HL-60/S4 (cell line): ENCODE measurements around the gene IGSF21.
"Not testable (repeated sequence)": the region's sequence is repeated elsewhere in the genome, so short reads cannot be mapped to it uniquely, and the experiment has no call there.

Experiments used
- in situ Hi-C: fragments of 300-500 bp; cut with MboI; formaldehyde crosslinking; loops from 2 replicates; pipeline ENCODE4 v1.14.3; 2022; ENCODE audit warnings: low sequenced_read_pairs

IGSF21 gene

GRCh38 chr1:18414321-18414720 is 306.7 kb downstream of the IGSF21 start:
- in situ Hi-C loops = no loop called here

GRCh38 chr1:18414872-18415447 is 307.4 kb downstream of the IGSF21 start:
- in situ Hi-C loops = no loop called here

GRCh38 chr1:18415448-18416027 is 307.9 kb downstream of the IGSF21 start:
- in situ Hi-C loops = no loop called here

GRCh38 chr1:18416126-18416525 is 308.5 kb downstream of the IGSF21 start:
- in situ Hi-C loops = not testable (repeated sequence)

- in situ Hi-C loops = no loop called here
Measured at GRCh38 chr1:18417316-18418269, 310.0 kb downstream of the IGSF21 start.

GRCh38 chr1:18419113-18419844 is 311.7 kb downstream of the IGSF21 start:
- in situ Hi-C loops = no loop called here

- in situ Hi-C loops = no loop called here
Measured at GRCh38 chr1:18419845-18420184, 312.2 kb downstream of the IGSF21 start.

- in situ Hi-C loops = no loop called here
Measured at GRCh38 chr1:18422076-18422777, 314.6 kb downstream of the IGSF21 start.

GRCh38 chr1:18422954-18423353 is 315.4 kb downstream of the IGSF21 start:
- in situ Hi-C loops = no loop called here

- in situ Hi-C loops = no loop called here
Measured at GRCh38 chr1:18426580-18426979, 319.0 kb downstream of the IGSF21 start.
